ENCODE results near the gene KHDC4.

DNA sequence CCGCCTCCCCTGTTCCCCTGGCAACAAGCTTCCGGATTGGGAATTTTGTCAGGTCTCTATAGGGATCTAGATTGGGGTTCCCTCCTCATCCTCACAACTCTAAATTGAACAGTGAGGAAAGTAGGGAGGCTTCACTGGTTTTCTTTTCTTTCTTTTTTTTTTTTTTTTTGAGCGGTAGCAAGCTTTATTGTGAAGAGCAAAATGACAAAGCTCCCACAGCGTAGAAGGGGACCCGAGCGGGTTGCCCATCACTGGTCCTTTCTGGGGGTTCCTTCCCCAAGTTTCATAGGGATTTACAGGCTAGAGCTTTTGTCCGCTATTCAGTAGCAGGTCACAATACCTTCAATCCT is 33.8 kb upstream of the KHDC4 start:
- TF ChIP-seq, protein P1, sequence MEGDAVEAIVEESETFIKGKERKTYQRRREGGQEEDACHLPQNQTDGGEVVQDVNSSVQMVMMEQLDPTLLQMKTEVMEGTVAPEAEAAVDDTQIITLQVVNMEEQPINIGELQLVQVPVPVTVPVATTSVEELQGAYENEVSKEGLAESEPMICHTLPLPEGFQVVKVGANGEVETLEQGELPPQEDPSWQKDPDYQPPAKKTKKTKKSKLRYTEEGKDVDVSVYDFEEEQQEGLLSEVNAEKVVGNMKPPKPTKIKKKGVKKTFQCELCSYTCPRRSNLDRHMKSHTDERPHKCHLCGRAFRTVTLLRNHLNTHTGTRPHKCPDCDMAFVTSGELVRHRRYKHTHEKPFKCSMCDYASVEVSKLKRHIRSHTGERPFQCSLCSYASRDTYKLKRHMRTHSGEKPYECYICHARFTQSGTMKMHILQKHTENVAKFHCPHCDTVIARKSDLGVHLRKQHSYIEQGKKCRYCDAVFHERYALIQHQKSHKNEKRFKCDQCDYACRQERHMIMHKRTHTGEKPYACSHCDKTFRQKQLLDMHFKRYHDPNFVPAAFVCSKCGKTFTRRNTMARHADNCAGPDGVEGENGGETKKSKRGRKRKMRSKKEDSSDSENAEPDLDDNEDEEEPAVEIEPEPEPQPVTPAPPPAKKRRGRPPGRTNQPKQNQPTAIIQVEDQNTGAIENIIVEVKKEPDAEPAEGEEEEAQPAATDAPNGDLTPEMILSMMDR (conservative IDR thresholded peaks at IDR 0.05 in 1 of 2, IDR thresholded peaks at IDR 0.05 in 1 of 2; ENCODE audit: extremely low read depth in 1 of 2, insufficient read depth in 1 of 2, low read depth in 1 of 2, low read length in 2 of 2), result no peak
- TF ChIP-seq EZH2 (IDR thresholded peaks at IDR 0.05; ENCODE audit: borderline replicate concordance, low read length), result no peak
